Amniotic stem cell (primary cell): ENCODE measurements around the gene STIP1.
"Not testable (repeated sequence)": the region's sequence is repeated elsewhere in the genome, so short reads cannot be mapped to it uniquely, and the experiment has no call there.

Experiments
- DNase-seq: peaks from one replicate; lab custom pipeline; 2025; lab: John Stamatoyannopoulos, UW

STIP1 gene

GRCh38 chr11:64238076-64238475, 52.1 kb downstream of the STIP1 start:
- no peak for DNase-seq

- DNase-seq: no peak
Observed at GRCh38 chr11:64238999-64239398, 53.0 kb downstream of the STIP1 start.

DNA sequence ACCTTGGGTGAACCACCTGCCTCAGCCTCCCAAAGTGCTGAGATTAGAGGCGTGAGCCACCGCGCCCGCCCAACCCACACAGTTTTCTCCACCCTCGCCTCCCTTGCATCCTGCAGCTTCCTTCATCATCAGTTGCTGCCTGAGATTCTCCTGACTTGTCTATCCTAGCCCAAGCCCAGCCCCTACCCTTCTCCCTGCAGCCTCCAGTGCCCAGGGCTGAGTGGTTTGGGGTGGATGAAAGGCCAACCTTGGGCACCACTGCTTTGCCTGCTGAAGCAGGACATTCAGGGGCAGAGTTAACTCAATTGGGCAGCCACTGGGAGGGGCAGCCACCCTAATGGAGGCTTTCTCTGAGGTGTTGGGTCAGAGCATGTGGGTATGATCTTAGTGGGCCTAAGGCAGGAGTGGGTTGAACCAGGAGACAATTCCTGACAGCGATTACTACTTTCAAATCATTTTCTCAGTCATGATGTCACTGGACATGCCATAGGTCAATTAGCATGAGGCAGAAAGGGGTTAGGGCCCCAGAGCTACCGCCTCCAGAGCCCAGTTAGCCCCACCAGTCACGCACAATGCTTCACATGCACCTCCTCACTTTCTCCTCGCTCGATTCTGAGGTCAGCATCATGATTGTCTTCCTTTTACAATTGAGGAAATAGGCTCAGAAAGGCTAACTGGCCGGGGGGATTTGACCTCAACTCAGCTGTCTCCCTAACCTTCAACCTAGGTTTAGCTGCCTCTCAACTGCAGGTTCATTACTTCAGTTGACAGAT, 53.9 kb downstream of the STIP1 start:
- DNase-seq: no peak

DNA sequence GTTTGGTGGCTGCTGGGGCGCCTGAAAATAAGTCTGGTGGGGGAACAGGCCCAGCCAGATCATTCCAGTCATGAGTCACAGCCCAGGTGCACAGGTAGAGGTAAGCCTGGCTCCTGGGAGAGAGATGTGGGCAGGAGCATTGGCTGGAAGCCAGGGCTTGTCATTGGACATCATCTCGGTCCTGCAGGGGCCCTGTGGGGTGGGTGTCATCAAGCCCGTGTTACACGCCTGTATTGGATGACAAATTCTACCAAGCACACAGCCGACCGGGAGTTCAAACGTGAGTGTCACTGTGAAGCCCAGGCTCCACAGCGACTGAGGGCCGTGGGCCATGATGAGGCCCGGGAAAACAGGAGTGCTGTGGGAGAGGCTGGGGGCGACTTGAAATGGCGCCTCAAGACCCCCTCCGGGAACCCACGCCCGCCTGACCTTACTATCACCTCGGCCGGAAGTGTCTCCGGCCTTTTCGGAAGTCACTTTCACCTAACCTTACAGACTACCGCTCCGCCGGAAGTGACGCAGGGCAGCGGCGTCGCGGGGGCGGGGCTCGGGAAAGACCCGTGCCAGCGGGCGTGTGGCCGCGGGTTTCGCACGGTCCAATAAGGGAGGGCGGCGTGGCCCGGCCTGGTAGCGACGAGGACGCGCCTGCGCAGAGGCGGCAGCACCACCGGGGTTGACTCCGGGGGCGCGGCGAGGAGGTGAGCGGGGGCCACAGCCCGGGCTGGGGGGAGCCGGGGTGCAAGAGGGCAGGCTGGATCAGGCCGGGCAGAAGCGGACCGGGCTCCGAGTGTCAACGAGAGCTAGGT, 54.7 kb downstream of the STIP1 start, which contains the start of gene FKBP2:
FKBP2 (plus strand) TSS at position 661 of the 806 bp plus-strand sequence. CDS start 1,293 bp downstream, outside the sequence.
- DNase-seq: peak; percentile 94

GRCh38 chr11:64241241-64241490, 55.2 kb downstream of the STIP1 start:
- DNase-seq: peak; percentile 98

- no peak for DNase-seq
Observed at GRCh38 chr11:64241491-64242374, 55.8 kb downstream of the STIP1 start.

DNA sequence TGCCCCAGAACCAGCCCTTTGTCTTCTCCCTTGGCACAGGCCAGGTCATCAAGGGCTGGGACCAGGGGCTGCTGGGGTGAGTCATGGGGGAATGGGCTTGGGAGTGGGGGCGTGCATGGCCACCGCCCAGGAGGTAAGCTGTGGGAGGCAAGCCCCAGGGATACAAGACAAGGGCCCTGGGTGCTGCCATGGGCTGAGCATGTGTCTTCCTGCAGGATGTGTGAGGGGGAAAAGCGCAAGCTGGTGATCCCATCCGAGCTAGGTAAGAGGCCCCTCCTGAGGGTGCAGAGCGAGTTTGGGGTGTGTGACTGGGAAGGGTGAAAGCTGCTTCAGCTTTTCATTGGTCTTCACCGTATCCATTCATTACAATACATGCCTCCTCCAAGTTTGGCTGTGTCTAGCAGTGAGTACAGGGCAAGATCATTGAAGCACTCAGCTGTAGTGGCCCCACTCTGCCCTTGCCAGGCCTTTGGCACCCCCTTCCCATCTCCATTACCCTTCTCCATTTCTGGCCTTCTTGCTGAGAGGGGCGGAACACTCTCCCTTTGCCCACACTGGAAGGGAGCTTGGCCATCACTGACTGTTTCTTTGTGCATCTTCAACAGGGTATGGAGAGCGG, 57.4 kb downstream of the STIP1 start:
- DNase-seq: no peak

DNA sequence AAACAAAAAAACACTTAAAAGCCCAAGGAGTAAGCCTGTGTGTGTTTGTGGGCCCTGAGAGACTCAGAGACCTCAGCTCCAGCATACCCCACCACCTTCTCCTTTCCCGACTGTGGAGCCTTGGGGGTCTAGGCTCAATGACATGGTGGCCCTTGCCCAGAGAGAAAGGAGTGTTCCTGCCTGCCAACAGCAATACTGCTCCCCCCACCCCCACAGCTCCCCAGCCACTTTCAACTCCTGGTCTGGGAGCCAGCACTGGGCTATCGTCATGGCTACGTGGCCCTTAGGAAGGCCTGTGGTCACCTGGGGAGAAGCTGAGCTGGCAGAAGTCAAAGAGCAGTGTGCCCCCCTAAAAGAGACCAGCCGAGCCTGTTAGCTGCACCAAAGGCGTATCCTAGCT, 58.1 kb downstream of the STIP1 start:
- no peak for DNase-seq

DNA sequence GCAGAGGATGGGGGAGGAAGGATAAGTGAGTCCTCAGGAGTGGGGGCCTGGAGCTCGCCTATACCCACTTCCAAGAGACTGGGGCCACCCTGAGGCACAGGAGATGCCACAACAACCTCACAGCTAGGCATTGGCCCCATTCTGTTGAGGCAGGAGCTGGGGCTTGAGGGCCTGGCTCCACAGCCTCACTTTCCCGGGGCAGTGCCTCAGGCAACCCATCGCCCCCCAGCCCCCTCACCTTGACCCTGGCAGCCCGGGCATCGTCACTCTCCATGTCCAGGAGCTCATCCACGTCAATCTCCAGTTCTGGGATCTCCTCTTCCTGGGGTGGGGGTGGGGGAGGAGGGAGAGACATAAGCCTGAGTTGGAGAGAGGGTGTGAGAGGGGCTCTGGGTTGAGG, 59.0 kb downstream of the STIP1 start:
- DNase-seq: no peak

GRCh38 chr11:64245401-64245796, 59.4 kb downstream of the STIP1 start:
- DNase-seq: no peak

DNA sequence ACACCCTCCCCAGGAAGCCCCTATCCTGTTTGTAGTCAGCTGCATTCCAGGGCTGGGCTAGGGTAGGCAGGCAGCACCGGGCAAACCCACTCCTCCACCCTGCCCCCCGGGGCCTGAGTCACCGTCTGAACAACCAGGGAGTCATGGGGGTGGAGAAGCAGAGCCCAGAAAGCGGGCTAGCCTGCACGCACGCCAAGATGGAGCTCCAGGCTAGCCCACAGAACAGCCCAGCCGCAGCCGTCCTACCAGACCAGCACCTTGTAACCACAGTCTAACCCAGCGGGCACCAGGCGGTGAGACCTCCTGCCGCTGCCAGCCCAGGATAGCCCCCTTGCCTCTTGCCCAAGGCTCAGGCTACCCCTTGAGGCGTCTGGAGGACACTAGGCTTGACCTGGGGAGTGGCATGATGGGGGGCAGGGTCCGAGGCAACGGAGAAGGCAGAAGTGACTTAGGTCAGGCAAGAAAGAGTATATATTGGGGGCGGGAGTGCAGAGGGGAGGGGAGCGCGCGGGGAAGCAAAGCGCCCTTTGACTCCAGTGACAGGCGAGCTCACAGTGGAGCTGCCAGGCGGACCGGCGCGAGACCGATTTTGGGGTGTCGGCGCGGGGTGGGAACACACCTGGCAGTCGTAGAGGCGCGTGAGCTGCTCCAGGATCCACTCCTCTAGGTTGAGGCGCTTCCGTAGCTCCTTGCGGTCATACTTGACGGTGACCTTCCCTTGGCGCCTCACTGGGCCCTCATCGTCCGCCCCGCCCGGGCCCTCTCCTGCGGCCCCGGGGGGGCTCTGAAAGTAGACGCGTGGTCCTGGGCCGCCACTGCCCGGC, 60.0 kb downstream of the STIP1 start:
- peak; percentile 86 for DNase-seq

DNA sequence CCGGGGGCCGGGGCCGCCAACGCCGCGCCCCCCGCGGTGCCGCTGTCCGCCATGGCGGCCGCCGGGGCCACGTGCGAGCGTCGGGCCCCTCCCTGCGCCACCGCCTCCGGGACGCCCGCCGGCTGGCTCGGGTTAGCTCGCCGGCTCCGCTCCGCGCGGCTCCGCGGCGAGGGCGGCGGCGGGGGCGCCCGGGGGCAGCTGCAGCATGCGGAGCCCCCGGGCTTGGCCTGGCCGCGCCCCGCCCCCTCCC, 60.6 kb downstream of the STIP1 start:
- DNase-seq: not testable (repeated sequence)

- DNase-seq: no peak
Observed at GRCh38 chr11:64246871-64247728, 61.1 kb downstream of the STIP1 start, which contains the start of gene PPP1R14B. PPP1R14B (minus strand) TSS chr11:64246943; CDS start chr11:64246673, 270 bp downstream.

DNA sequence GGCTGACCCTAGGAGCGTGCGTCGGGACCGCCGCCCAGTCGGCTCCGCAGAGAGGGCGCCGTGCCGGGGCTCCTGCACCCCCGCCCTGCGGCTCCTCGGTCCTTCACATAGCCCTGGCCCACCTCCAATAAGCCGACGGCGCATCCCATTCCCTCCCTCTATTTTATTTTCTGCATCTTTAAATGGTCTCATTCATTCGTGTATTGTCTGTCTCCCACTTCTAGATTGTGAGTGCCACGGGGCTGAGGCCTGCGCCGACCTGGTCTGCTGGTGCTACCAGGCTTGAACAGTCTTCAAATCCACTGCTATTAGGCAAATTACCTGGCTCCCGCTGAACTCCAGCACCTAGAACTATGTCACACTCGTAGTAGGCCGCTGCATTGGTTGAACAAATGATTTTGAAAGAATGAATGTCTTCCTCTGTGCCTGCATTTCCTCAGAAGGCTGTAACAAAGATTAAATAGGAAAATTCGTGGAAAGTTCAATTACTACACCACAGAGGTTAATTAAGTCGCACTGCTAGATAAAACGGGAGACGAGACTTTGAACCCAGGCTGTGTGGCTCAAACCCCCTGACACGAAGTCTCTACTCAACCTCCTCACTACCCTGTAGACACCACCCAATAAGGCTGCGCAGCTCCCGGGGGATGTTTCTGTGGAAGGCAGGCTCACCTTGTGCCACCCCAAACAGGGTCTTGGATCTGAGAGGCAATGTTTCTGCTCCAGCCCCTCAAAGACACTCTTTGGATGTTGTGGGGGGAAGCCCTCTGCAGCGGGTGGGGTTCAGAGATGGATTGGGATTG, 62.0 kb downstream of the STIP1 start:
- no peak for DNase-seq

DNA sequence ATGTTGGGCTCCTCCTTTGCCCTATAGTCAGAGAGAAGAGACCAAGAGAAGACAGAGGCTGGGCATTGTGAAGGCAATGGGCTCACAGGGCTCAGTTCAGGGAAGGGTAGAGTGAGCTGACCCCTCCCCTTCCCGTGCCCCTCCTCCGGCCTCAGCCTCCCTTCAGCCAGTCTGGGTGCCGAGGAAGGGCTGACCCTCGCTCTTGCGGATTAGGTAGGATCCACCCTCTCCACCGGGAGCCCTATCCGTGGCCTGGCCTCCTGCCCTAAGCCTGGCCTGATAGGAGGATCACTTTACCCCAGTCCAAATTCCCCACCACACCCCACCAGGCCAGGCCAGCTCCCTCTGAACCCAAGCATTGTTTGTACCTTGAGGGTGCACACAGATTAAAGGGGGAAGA, 62.6 kb downstream of the STIP1 start:
- no peak for DNase-seq

DNA sequence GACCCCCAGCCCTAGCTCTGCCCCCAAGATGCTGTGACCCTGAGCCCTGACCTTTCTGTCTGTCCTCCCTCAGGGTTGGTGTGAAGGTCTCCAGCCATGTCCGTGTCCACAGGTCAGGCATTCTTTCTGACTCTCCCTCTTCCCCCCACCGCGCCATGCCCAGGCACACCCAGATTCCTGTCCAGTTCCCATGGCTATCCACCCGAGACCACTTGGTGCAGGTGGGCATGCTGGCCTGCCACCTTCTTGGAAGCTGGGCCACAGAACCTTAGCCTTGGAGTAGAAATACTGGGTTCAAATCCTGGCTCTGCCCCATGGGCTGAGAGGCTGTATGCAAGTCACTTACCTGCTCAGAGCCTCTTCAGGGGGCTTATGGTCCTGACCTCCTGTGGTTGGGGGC, 63.1 kb downstream of the STIP1 start:
- no peak for DNase-seq

DNA sequence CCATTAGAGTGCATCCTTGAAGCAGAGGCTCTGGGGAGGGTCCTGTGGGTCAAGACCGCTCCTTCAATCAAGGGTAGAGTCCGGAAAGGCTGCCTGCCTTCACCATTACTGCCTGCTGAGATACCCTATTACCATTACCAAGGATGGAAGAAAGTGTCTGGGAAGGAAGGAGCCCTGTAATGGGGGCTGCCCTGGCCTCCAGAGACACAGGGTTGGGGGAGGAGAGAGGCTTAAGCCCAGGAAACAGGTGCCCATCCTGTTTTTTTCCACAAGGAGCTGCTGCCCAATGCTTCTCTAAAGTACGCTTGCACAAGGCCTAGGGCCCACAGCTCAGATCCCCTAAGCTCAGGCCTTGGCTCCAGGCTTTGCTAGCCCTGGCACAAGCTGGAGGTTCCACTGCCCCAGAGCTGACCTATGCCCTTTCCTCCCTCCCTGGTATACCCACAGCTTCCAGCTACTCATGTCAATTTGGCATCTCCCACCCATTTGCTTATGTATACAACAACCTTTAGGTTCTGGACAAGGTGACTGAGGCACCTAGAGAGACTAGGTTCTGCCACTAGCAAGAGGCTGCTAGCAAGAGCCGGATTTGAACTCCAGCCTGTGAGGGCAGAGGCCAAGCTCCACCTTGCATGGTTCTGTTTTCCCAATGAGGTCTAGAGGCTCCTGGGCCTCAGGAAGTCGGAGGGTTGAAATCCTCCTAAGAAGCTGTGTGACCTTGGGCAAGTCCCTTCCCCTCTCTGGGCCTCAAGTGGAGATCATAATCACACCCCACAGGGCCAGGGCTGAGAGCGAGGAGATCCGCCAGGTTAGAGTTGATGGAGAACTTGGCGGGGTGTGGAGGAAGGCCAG, 63.8 kb downstream of the STIP1 start:
- DNase-seq: no peak

DNA sequence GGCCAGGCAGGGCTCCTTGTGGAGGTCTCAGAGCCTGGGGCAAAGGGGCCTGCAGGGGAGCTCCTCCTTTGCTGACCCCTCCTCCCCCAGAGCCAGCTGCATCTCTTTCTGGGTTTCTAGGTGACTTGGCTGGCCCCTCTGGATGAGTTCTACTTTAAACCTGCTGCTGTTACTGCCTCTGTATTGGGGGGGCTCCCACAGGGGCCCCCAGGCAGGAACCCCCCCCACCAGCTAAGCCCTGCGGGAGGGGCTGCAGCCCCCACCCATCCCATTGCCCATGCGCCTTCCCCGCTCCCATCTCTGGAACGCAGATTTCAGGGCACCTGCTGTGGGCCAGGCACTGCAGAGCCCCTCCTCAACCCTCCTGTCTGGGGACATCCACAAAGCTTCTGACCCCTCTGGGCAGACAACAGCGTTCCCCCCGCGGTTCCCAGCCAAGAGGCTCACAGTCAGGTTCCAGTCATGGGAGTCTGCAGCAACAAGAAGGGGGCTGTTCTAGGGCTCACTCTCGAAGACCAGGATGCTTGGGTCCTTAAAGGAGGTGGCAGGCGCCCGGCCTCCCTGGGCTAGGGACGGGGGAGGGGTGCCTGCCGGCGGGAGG, 64.5 kb downstream of the STIP1 start:
- DNase-seq: no peak
